Gastrocnemius medialis (tissue), 4 donors: Measurements from ENCODE around the gene PRPF40B.
A peak's percentile ranks its signal among the peaks of the same experiment; 100 is the strongest.

ENCODE experiments used
- CTCF ChIP-seq, 5 experiments: fragments of 450-650 bp in 3 of 5; fragments of 200-600 bp in 2 of 5; sonication (generic) in 2 of 5; IDR thresholded peaks in 4 of 5; conservative IDR thresholded peaks in 1 of 5; 1 replicate in 4 of 5; 2 replicates in 1 of 5; pipeline ENCODE4 v1.5.1; 2016 to 2019; ENCODE audit warnings: antibody characterized with exemption in 5 of 5, mild to moderate bottlenecking in 3 of 5, moderate library complexity in 3 of 5
- POLR2A ChIP-seq, 2 donors: fragments of 450-650 bp; IDR thresholded peaks; one replicate each; pipeline ENCODE4 v1.6.1; 2017; ENCODE audit warnings: antibody characterized with exemption in 2 of 2, mild to moderate bottlenecking in 2 of 2, moderate library complexity in 2 of 2

- TF ChIP-seq CTCF (IDR thresholded peaks at IDR 0.05 in 4 of 5, conservative IDR thresholded peaks at IDR 0.05 in 1 of 5) (peak; percentile 36 to 65 (median 54)), POLR2A (IDR thresholded peaks at IDR 0.05) (peak; percentile 91 to 94)
Measured at GRCh38 chr12:49623142-49623904, at the start of gene PRPF40B.
